NB4 (cell line): ENCODE measurements around the gene SAP30L.

Source experiments
- CTCF ChIP-seq: IDR thresholded peaks from one replicate; pipeline ENCODE4 v1.5.1; 2012; ENCODE audit warnings: low read depth, low read length
- MAX ChIP-seq: IDR thresholded peaks from 2 replicates; pipeline ENCODE4 v1.6.1; 2011; ENCODE audit warnings: low read depth, low read length
- MYC ChIP-seq: IDR thresholded peaks from 2 replicates; pipeline ENCODE4 v1.6.1; 2011; ENCODE audit warnings: low read depth, low read length
- POLR2A ChIP-seq: IDR thresholded peaks from 2 replicates; pipeline ENCODE4 v1.6.1; 2011; ENCODE audit warnings: mild to moderate bottlenecking; ENCODE audit not compliant: insufficient read length; ENCODE audit errors: extremely low read depth

- no peak for TF ChIP-seq CTCF
- no peak for TF ChIP-seq MAX
- no peak for TF ChIP-seq POLR2A
- TF ChIP-seq MYC = no peak
Observed at GRCh38 chr5:154476354-154477205, 30.8 kb downstream of the SAP30L start.
